Brain pericyte (primary cell): ENCODE data around the gene IRF5.

Experiments used
- DNase-seq: peaks from one replicate; pipeline ENCODE4 v3.0.0-alpha.2; 2012; ENCODE audit warnings: low read depth, low spot score

The IRF5 gene

GRCh38 chr7:128937647-128938543 is at the start of gene IRF5:
Gene IRF5, plus strand, starts transcription at chr7:128937927. Its CDS starts 4,155 bp downstream, at chr7:128942082.
- no peak for DNase-seq

- DNase-seq, result no peak
These were observed 49.5 kb upstream of the IRF5 start for GRCh38 chr7:128888039-128888755.

- DNase-seq, result no peak
These were observed 49.0 kb upstream of the IRF5 start for GRCh38 chr7:128888756-128889095.

- no peak for DNase-seq
These were observed 48.6 kb upstream of the IRF5 start for GRCh38 chr7:128889121-128889520.

- DNase-seq, result no peak
These were observed 47.2 kb upstream of the IRF5 start for GRCh38 chr7:128890306-128891109.

GRCh38 chr7:128891110-128891941 is 46.4 kb upstream of the IRF5 start:
- DNase-seq, result no peak

- DNase-seq, result no peak
These were observed 45.8 kb upstream of the IRF5 start for GRCh38 chr7:128891942-128892269.

GRCh38 chr7:128892521-128893250 is 45.0 kb upstream of the IRF5 start:
- no peak for DNase-seq

GRCh38 chr7:128893251-128894100 is 44.3 kb upstream of the IRF5 start:
- no peak for DNase-seq

GRCh38 chr7:128894101-128894440 is 43.7 kb upstream of the IRF5 start:
- DNase-seq, result no peak

GRCh38 chr7:128895320-128895719 is 42.4 kb upstream of the IRF5 start:
- no peak for DNase-seq

- no peak for DNase-seq
These were observed 38.3 kb upstream of the IRF5 start for GRCh38 chr7:128899392-128899791.

- DNase-seq, result no peak
These were observed 37.5 kb upstream of the IRF5 start for GRCh38 chr7:128900237-128900636.

- no peak for DNase-seq
These were observed 34.8 kb upstream of the IRF5 start for GRCh38 chr7:128902761-128903585.

- no peak for DNase-seq
These were observed 33.9 kb upstream of the IRF5 start for GRCh38 chr7:128903621-128904361.

- no peak for DNase-seq
These were observed 33.1 kb upstream of the IRF5 start for GRCh38 chr7:128904381-128905197.

GRCh38 chr7:128906001-128906765 is 31.5 kb upstream of the IRF5 start:
- DNase-seq, result no peak
